Bronchial epithelial cell (primary cell): ENCODE data around the gene CDH20. TPM values are rescaled to one million over a fixed set of nuclear protein-coding genes. Genes with fewer than 3 reads are reported as not detected.

Source experiments
- DNase-seq: peaks from one replicate; pipeline ENCODE4 v3.0.0-alpha.2; 2010; ENCODE audit warnings: low read depth
- FAIRE-seq: peaks from 2 replicates; lab custom pipeline; 2011; peaks lifted over from hg19 to GRCh38; lab: Jason Lieb, UNC
- H3K27me3 ChIP-seq: 2 replicates; pipeline ENCODE4 v1.5.1; 2011; ENCODE audit warnings: low read length; ENCODE audit not compliant: control insufficient read depth, insufficient read depth
- H3K36me3 ChIP-seq: 2 replicates; pipeline ENCODE4 v1.5.1; 2011; ENCODE audit warnings: low read length; ENCODE audit not compliant: control insufficient read depth, insufficient read depth
- H3K4me3 ChIP-seq: 2 replicates; pipeline ENCODE4 v1.5.1; 2011; ENCODE audit warnings: mild to moderate bottlenecking, low read depth, low read length, control low read depth
- CTCF ChIP-seq: IDR thresholded peaks from 2 replicates; pipeline ENCODE4 v1.5.1; 2011; ENCODE audit warnings: mild to moderate bottlenecking, moderate library complexity, low read length, control low read depth, inconsistent platforms; ENCODE audit not compliant: insufficient read depth, severe bottlenecking
- total RNA-seq: library from RNA; depleted of rRNA; stranded (reverse); fragments of >200 nt; gene quantifications from 2 replicates; pipeline ENCODE4 v1.2.1, GENCODE V29; 2014

The CDH20 gene
- total RNA-seq, 1 donor from 2014 or later, result not detected

DNA sequence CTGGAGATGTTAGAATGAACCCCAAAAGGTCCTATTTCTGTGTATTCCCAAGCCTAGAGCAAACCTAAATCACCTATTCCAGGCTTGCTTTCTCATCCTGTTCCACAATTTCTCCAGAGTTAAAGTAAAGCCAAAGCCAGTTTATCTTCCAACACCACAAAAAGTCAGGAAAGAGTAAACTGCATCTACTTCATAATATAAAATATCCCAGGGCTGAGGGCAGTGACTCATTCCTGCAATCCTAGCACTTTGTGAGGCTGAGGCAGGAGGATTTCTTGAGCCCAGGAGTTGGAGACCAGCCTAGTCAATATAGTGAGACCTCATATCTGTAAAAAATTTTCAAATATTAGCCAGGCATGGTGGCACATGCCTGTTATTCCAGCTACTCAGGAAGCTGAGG lies 241.4 kb downstream of the CDH20 start:
- no peak for TF ChIP-seq CTCF
- no peak for FAIRE-seq
- no peak overlapping the region for H3K4me3 ChIP-seq

DNA sequence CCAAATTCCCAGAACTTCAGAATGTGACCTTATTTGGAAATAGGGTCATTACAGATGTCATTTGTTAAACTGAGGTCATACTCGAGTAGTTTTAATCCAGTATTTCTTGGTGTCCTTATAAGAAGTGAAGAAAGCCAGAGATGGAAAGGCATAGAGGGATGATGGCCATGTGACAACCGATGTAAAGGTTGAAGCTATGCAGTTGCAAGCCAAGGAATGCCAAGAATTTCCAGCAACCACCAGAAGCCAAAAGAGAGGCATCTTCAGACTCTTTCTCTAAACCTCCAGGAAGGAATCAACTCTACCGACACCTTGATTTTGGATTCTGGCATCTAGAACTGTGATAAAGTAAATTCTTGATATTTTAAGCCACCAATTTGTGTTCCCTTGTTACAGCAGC lies 242.2 kb downstream of the CDH20 start:
- DNase-seq (no peak), FAIRE-seq (no peak)
- TF ChIP-seq CTCF, result no peak
- Histone ChIP-seq H3K27me3 (no peaks in the 10 kb centered on the region), H3K4me3 (no peak overlapping the region), H3K36me3 (no peaks in the 10 kb centered on the region)

More for the DNA sequence above, 241.4 kb downstream of the CDH20 start:
- DNase-seq, result no peak
- Histone ChIP-seq H3K27me3 (no peaks in the 10 kb centered on the region), H3K36me3 (no peaks in the 10 kb centered on the region)

DNA sequence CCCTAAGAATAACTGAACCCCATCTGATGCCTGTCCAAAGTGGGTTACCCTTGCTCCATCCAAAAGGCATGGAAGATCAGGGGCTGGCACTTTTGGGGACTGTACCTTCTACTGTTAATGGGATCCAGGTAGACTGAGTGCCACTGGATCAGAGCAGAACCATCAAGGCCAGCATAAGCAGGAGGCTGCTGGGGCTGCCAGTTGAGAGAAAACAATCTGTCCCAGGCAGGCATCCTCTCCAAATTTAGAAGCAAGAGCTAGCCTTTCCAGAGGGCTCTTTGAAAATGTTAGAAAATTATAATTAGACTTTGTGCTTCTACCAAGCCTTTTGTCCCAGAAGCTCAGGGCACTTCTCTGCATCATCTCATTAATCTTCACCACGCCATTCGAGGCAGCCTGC lies 245.6 kb downstream of the CDH20 start:
- Histone ChIP-seq H3K27me3 (no peaks in the 10 kb centered on the region), H3K36me3 (no peaks in the 10 kb centered on the region), H3K4me3 (no peak overlapping the region)
- FAIRE-seq (no peak), DNase-seq (no peak)
- no peak for TF ChIP-seq CTCF

DNA sequence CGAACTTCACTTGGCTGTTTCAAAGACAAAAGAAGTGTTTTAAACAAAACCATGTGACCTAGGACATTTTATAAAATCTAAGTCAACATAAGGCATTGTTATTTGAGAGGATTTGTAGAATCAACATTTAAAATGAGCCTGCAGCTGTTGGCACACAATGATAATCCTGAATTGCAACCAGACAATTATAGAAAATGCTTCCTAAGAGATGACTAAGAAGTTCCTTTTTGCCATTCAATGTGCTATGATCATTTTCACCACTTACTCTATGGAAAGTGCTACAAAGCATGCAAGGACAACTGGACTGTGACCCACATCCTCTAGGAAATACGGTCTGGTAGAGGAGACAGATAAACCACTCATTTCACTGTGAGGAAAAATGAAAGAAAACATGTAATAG lies 246.4 kb downstream of the CDH20 start:
- no peak for TF ChIP-seq CTCF
- no peak overlapping the region for H3K4me3 ChIP-seq
- no peaks in the 10 kb centered on the region for H3K27me3 ChIP-seq
- DNase-seq (no peak), FAIRE-seq (no peak)
- no peaks in the 10 kb centered on the region for H3K36me3 ChIP-seq

DNA sequence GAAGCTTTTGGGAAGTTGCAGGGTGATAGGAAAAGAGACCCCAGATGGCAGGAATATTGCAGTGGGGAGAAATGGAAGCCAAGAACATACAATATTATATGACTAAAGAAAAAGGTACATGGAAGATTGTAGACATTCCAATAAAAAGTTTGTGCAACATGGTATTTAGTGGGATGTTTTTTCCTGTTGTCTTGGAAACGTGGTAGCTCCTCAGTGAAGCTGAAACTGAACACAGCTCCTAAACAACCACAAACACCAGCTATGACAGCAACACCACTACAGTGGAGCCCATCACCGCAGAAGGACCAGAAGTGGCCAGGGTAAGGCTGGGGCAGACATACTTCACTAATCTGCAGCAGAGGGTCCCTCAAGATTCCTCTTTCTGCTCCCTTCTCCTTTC lies 246.8 kb downstream of the CDH20 start:
- H3K27me3 ChIP-seq, result no peaks in the 10 kb centered on the region
- no peak overlapping the region for H3K4me3 ChIP-seq
- H3K36me3 ChIP-seq, result no peaks in the 10 kb centered on the region
- FAIRE-seq, result no peak
- no peak for TF ChIP-seq CTCF
- DNase-seq, result no peak

- no peak for FAIRE-seq
- TF ChIP-seq CTCF, result peak; percentile 99
- H3K4me3 ChIP-seq, result peak overlapping the region; percentile 37
- no peaks in the 10 kb centered on the region for H3K36me3 ChIP-seq
- peak; percentile 43 for DNase-seq
- H3K27me3 ChIP-seq, result no peaks in the 10 kb centered on the region
These were observed 248.5 kb downstream of the CDH20 start for GRCh38 chr18:61581578-61582201.
